ENCODE results near the gene NUCKS1.

NUCKS1 gene

GRCh38 chr1:205700865-205701401, 49.0 kb downstream of the NUCKS1 start:
- DNase-seq (ENCODE audit: low read depth in 2 of 2) = no peak

GRCh38 chr1:205699416-205699815, 50.6 kb downstream of the NUCKS1 start:
- no peak for DNase-seq (ENCODE audit: low read depth in 2 of 2)

GRCh38 chr1:205698921-205699320, 51.1 kb downstream of the NUCKS1 start:
- no peak for DNase-seq (ENCODE audit: low read depth in 2 of 2)

GRCh38 chr1:205693421-205693991, 56.5 kb downstream of the NUCKS1 start:
- no peak for DNase-seq (ENCODE audit: low read depth in 2 of 2)

GRCh38 chr1:205692423-205692822, 57.6 kb downstream of the NUCKS1 start:
- DNase-seq (ENCODE audit: low read depth in 2 of 2) = no peak

GRCh38 chr1:205690122-205690756, 59.7 kb downstream of the NUCKS1 start:
- no peak for DNase-seq (ENCODE audit: low read depth in 2 of 2)

GRCh38 chr1:205689479-205689878, 60.5 kb downstream of the NUCKS1 start:
- DNase-seq (ENCODE audit: low read depth in 2 of 2) = no peak

- no peak for DNase-seq (ENCODE audit: low read depth in 2 of 2)
These were observed 61.6 kb downstream of the NUCKS1 start for GRCh38 chr1:205688171-205689080.

GRCh38 chr1:205687242-205687641, 62.7 kb downstream of the NUCKS1 start:
- DNase-seq (ENCODE audit: low read depth in 2 of 2) = no peak

GRCh38 chr1:205681364-205681763, 68.6 kb downstream of the NUCKS1 start:
- no peak for DNase-seq (ENCODE audit: low read depth in 2 of 2)

- peak; percentile 36 to 50 for DNase-seq (ENCODE audit: low read depth in 2 of 2)
These were observed 69.7 kb downstream of the NUCKS1 start, which contains the start of gene SLC45A3 for GRCh38 chr1:205680073-205680851. Gene SLC45A3, minus strand, starts transcription at chr1:205680509. Its CDS starts 15,853 bp downstream, at chr1:205664656.

GRCh38 chr1:205678286-205679111, 71.5 kb downstream of the NUCKS1 start:
- DNase-seq (ENCODE audit: low read depth in 2 of 2) = no peak

GRCh38 chr1:205677167-205677566, 72.8 kb downstream of the NUCKS1 start:
- DNase-seq (ENCODE audit: low read depth in 2 of 2) = no peak

GRCh38 chr1:205676597-205676996, 73.4 kb downstream of the NUCKS1 start:
- no peak for DNase-seq (ENCODE audit: low read depth in 2 of 2)

- no peak for DNase-seq (ENCODE audit: low read depth in 2 of 2)
These were observed 74.0 kb downstream of the NUCKS1 start for GRCh38 chr1:205676002-205676401.

- no peak for DNase-seq (ENCODE audit: low read depth in 2 of 2)
These were observed 74.7 kb downstream of the NUCKS1 start for GRCh38 chr1:205675247-205675646.

GRCh38 chr1:205672970-205673369, 77.0 kb downstream of the NUCKS1 start:
- DNase-seq (ENCODE audit: low read depth in 2 of 2) = no peak

GRCh38 chr1:205672395-205672889, 77.5 kb downstream of the NUCKS1 start:
- no peak for DNase-seq (ENCODE audit: low read depth in 2 of 2)

- DNase-seq (ENCODE audit: low read depth in 2 of 2) = no peak
These were observed 79.2 kb downstream of the NUCKS1 start for GRCh38 chr1:205670611-205671430.

- no peak for DNase-seq (ENCODE audit: low read depth in 2 of 2)
These were observed 79.9 kb downstream of the NUCKS1 start for GRCh38 chr1:205670150-205670446.

Measured in stimulated activated CD4-positive, alpha-beta T cell treated with anti-CD3 and anti-CD28 coated beads, Interleukin-1b, Interleukin-23, amount 100 ng/mL, for 4 hours (primary cell).